ENCODE results near the gene MAD1L1.

The MAD1L1 gene

DNA sequence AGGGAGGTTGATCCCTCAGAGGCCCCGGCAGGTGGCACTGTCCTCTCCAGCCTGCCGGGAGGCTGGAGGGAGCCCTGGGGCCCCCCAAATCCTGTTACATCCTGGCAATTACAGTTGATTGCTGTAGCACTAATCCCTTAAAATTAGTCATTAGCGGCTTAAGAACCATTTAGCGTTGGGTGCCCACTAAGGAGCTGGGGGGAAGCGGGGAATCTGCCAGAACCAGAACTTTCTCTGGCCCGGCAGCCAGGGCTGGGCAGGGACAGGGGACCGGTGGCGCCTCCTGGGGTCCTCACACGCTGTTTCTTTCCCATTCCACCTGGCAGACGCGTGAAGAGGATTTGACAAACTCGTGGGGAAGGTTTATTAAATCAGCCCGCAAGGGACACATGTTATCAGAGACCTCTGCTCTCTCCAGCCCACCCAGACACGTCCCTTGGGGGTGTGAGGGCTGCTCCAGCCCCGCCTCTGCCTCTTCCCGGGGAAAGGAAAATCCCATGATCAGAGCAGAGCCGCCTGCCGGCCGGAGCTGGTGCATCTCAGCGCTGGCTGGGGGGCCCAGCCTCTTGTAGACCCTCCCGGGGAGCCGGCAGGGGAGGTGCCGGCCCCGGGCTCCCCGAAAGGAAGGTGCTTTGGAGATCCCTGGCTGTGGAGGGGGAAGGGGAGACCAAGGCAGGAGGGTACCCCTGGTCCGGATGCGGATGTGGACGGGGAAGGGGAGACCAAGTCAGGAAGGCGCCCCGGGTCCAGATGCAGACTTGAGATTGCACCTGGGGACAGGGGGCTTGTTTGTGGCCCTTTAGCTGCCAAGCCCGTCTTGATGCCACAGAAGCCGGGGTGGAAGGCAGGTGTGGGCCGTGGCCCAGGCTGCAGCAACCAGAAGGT is 420.0 kb downstream of the MAD1L1 start:
- Histone ChIP-seq H3K9me3 (ENCODE audit: control insufficient read depth, insufficient read depth, low read length) (no peaks in the 10 kb centered on the region), H3K9ac (ENCODE audit: low read depth, low read length) (no peak overlapping the region), H3K4me1 (ENCODE audit: insufficient read depth, low read length) (no peaks in the 10 kb centered on the region), H3K36me3 (ENCODE audit: insufficient read depth, low read length) (no peaks in the 10 kb centered on the region)

DNA sequence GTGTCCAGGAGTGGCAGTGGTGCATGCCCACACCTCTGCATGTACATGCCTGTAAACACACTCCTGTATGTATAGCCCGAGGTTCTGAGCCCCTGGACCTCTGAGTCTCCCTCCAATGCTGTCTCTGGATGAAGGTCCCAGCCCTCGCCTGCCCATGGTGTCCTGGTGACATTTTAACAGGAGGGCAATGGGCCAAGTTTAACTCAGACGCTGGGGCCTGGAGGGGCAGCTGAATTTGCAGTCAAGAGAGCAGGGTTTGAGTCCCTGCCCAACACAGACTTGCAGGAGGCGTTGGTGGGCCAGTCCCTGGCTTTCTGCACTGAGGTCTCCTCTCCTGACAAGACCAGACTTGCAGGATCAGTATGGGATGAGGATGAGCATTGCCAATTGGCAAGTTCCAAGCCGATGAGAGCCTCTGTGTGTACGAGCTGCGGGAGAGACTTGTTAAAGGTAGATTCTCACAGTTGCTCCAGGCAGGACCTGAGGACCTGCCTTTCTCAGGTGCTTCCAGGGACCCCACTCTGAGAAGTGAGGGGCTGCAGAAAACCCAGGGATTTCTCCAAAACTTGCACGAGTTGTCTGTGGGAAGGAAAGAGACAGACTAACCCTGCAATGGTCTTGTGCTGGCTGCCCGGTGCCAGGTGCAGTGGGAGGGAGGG is 420.8 kb downstream of the MAD1L1 start:
- Histone ChIP-seq H3K36me3 (ENCODE audit: insufficient read depth, low read length) (no peaks in the 10 kb centered on the region), H3K9ac (ENCODE audit: low read depth, low read length) (no peak overlapping the region), H3K9me3 (ENCODE audit: control insufficient read depth, insufficient read depth, low read length) (no peaks in the 10 kb centered on the region), H3K4me1 (ENCODE audit: insufficient read depth, low read length) (no peaks in the 10 kb centered on the region)

DNA sequence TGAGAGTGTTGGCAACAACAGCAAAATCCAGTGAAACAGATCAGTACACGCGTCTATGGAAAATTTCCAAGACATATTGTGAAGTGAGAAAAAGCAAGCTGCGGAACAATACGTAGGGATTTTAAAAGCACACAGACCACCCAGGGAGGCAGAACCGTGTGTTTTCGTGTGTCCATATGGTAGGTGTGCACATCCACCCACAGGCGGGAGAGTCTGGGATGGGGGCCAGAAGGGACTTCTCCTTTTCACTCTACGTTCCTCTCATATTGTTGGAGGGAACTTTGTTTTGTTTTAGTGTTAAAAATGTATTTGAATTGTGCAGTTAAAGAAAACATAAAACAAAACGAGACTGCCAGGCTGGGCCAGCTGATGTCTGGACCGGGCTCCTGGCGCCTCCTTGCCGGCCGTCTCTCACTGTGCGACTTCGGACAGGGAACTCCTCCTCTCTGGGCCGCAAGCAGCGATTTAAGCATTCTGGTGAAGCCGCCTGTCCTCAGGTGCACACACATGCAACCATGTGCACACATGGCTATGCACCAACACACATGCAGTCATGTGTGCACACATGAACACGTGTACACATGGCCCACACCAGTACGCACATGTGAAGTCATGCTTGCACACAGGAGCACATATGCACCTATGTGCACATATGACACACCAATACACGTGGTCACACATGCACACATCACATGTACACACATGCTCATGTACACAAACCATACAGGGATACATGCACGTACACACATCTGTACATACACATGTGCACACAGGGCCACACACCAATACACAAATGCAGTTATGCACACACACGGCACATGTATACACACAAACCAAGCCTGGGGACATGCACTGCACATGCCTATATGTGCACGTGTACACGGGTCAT is 421.5 kb downstream of the MAD1L1 start:
- H3K9ac ChIP-seq (ENCODE audit: low read depth, low read length) = no peak overlapping the region
- H3K36me3 ChIP-seq (ENCODE audit: insufficient read depth, low read length) = no peaks in the 10 kb centered on the region
- H3K4me1 ChIP-seq (ENCODE audit: insufficient read depth, low read length) = no peaks in the 10 kb centered on the region
- H3K9me3 ChIP-seq (ENCODE audit: control insufficient read depth, insufficient read depth, low read length) = no peaks in the 10 kb centered on the region

GRCh38 chr7:1810521-1810920 is 422.2 kb downstream of the MAD1L1 start:
- no peaks in the 10 kb centered on the region for H3K9me3 ChIP-seq (ENCODE audit: control insufficient read depth, insufficient read depth, low read length)
- no peaks in the 10 kb centered on the region for H3K36me3 ChIP-seq (ENCODE audit: insufficient read depth, low read length)
- no peaks in the 10 kb centered on the region for H3K4me1 ChIP-seq (ENCODE audit: insufficient read depth, low read length)
- H3K9ac ChIP-seq (ENCODE audit: low read depth, low read length) = no peak overlapping the region

GRCh38 chr7:1809601-1810258 is 423.0 kb downstream of the MAD1L1 start:
- H3K9me3 ChIP-seq (ENCODE audit: control insufficient read depth, insufficient read depth, low read length) = no peaks in the 10 kb centered on the region
- no peaks in the 10 kb centered on the region for H3K4me1 ChIP-seq (ENCODE audit: insufficient read depth, low read length)
- no peaks in the 10 kb centered on the region for H3K36me3 ChIP-seq (ENCODE audit: insufficient read depth, low read length)
- H3K9ac ChIP-seq (ENCODE audit: low read depth, low read length) = no peak overlapping the region

- Histone ChIP-seq H3K4me1 (ENCODE audit: insufficient read depth, low read length) (no peaks in the 10 kb centered on the region), H3K9me3 (ENCODE audit: control insufficient read depth, insufficient read depth, low read length) (no peaks in the 10 kb centered on the region), H3K36me3 (ENCODE audit: insufficient read depth, low read length) (no peaks in the 10 kb centered on the region), H3K9ac (ENCODE audit: low read depth, low read length) (no peak overlapping the region)
These were observed 423.7 kb downstream of the MAD1L1 start for GRCh38 chr7:1809070-1809469.

DNA sequence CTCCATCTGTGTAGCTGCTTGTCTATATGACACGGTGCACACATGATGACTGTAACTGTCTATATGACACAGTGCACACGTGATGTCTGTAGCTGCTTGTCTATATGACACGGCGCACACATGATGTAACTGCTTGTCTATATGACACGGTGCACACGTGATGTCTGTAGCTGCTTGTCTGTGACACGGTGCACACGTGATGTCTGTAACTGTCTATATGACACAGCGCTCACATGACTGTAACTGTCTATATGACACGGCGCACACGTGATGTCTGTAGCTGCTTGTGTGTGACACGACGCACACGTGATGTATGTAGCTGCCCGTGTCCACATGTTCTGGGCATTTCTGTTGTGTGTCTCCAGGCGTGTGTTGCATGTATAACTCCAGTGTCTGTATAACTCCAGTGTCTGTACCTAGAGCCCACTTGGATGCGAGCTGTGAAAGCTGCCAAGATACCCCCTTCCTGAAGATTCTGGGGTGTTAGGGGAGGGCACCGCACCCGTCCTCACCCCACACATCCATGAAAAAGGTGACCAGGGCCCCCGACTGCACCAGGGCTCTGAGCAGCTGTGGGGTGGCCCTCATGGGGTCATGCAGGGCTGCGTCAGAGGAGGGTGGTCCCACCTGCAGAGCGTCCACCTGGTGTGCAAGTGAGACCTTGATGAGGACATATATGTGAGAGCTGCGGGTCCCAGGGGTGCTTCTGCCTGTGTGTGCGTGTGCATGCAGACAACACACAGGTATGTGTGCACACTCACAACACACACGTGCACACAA is 424.7 kb downstream of the MAD1L1 start:
- Histone ChIP-seq H3K4me1 (ENCODE audit: insufficient read depth, low read length) (no peaks in the 10 kb centered on the region), H3K9me3 (ENCODE audit: control insufficient read depth, insufficient read depth, low read length) (no peaks in the 10 kb centered on the region), H3K9ac (ENCODE audit: low read depth, low read length) (no peak overlapping the region)

GRCh38 chr7:1806354-1806753 is 426.4 kb downstream of the MAD1L1 start:
- Histone ChIP-seq H3K9ac (ENCODE audit: low read depth, low read length) (no peak overlapping the region), H3K36me3 (ENCODE audit: insufficient read depth, low read length) (no peaks in the 10 kb centered on the region), H3K9me3 (ENCODE audit: control insufficient read depth, insufficient read depth, low read length) (no peaks in the 10 kb centered on the region), H3K4me1 (ENCODE audit: insufficient read depth, low read length) (no peaks in the 10 kb centered on the region)

More for the DNA sequence above, 424.7 kb downstream of the MAD1L1 start:
- H3K36me3 ChIP-seq (ENCODE audit: insufficient read depth, low read length) = no peaks in the 10 kb centered on the region

GRCh38 chr7:1804310-1804709 is 428.4 kb downstream of the MAD1L1 start:
- Histone ChIP-seq H3K9me3 (ENCODE audit: control insufficient read depth, insufficient read depth, low read length) (no peaks in the 10 kb centered on the region), H3K9ac (ENCODE audit: low read depth, low read length) (no peak overlapping the region), H3K4me1 (ENCODE audit: insufficient read depth, low read length) (no peaks in the 10 kb centered on the region), H3K36me3 (ENCODE audit: insufficient read depth, low read length) (no peaks in the 10 kb centered on the region)

GRCh38 chr7:1802899-1803298 is 429.8 kb downstream of the MAD1L1 start:
- peaks cover 3% of the 10 kb centered on the region; the same call in 1 of the 2 replicates for H3K9me3 ChIP-seq (ENCODE audit: control insufficient read depth, insufficient read depth, low read length)
- H3K4me1 ChIP-seq (ENCODE audit: insufficient read depth, low read length) = no peaks in the 10 kb centered on the region
- H3K36me3 ChIP-seq (ENCODE audit: insufficient read depth, low read length) = no peaks in the 10 kb centered on the region
- H3K9ac ChIP-seq (ENCODE audit: low read depth, low read length) = no peak overlapping the region

DNA sequence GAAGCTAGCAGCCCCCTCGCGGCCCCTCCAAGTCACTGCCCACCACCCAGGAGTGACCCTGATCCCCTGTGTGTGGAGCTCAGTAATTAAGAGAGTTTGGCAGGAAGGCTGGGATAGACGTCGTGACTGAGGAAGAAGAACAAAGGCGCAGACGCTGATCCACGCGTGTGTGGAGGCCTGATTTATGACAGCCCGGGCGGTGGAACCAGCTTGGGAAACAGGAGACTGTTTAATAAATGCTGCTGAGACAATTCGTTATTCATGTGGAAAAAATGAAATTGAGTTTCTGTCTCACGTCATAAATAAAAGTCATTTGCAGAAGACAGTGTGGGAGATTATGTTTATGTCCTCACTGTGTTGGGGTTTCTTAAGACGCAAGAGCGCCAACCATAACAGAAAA is 431.8 kb downstream of the MAD1L1 start:
- peaks cover 3% of the 10 kb centered on the region; the same call in 1 of the 2 replicates for H3K9me3 ChIP-seq (ENCODE audit: control insufficient read depth, insufficient read depth, low read length)
- no peaks in the 10 kb centered on the region for H3K36me3 ChIP-seq (ENCODE audit: insufficient read depth, low read length)
- H3K9ac ChIP-seq (ENCODE audit: low read depth, low read length) = no peak overlapping the region

DNA sequence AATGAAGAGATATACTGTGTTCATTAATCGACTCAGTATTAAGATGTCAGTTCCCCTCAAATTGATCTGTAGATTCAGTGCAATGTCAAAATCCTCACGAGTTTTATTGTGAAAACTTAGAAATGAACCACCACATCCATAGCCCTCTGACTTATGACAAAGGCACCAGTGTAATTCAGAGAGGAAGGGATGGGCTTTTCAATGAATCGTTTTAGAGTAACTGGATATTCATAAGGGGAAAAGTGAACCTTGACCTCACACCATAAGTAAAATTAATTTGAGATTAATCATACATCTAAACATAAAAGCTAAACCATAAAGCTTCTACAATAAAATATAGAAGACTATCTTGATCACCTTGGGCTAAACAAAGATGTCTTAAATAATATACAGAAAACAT is 434.6 kb downstream of the MAD1L1 start:
- H3K9me3 ChIP-seq (ENCODE audit: control insufficient read depth, insufficient read depth, low read length) = peaks cover 6% of the 10 kb centered on the region; the same call in 1 of the 2 replicates
- no peak overlapping the region for H3K9ac ChIP-seq (ENCODE audit: low read depth, low read length)
- no peaks in the 10 kb centered on the region for H3K36me3 ChIP-seq (ENCODE audit: insufficient read depth, low read length)
- no peaks in the 10 kb centered on the region for H3K4me1 ChIP-seq (ENCODE audit: insufficient read depth, low read length)

More for the DNA sequence above, 431.8 kb downstream of the MAD1L1 start:
- no peaks in the 10 kb centered on the region for H3K4me1 ChIP-seq (ENCODE audit: insufficient read depth, low read length)

DNA sequence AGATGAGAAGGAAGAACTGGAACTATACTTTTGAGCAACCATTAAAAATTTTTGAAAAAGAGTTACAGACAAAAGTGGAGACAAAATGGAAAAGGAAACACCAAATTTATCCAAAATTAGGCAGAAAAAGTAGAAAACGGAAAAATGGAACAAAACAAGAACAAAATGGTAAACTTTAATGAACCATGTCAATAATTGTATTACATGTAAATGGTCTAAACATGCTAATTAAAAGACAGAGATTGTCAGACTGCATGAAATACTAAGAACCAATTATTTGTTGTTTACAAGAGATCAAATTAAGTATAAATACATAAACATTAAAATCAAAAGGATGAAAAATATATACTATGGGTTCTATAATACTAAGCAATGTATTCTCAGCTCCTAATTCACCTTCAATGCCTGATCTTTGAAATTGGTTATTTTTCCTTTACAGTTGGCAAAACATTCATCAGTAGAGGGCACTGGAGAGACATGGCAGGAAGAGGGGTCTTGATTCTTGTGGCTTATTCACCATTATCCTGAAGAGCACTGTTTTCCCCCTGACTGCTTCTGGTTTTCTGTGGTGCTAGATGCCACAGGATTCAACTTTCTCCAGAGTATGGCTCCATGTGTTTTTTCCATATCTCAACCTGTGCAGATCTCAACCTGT is 437.7 kb downstream of the MAD1L1 start:
- Histone ChIP-seq H3K9me3 (ENCODE audit: control insufficient read depth, insufficient read depth, low read length) (peaks cover 6% of the 10 kb centered on the region; the same call in 1 of the 2 replicates), H3K9ac (ENCODE audit: low read depth, low read length) (no peak overlapping the region), H3K36me3 (ENCODE audit: insufficient read depth, low read length) (no peaks in the 10 kb centered on the region), H3K4me1 (ENCODE audit: insufficient read depth, low read length) (no peaks in the 10 kb centered on the region)

All from ES-I3 (cell line).